NCI-H446 (cell line): Measurements from ENCODE around the gene CEP85.
A peak's percentile ranks its signal among the peaks of the same experiment; 100 is the strongest.

Source experiments
- DNase-seq, 2 experiments: peaks; one replicate each; lab custom pipeline; 2025; lab: John Stamatoyannopoulos, UW

CEP85 gene

GRCh38 chr1:26278724-26279455, 44.9 kb downstream of the CEP85 start:
- DNase-seq = no peak

GRCh38 chr1:26279456-26280332, 45.7 kb downstream of the CEP85 start, which contains the start of gene SH3BGRL3:
Gene SH3BGRL3 (plus strand): TSS chr1:26280086. CDS start chr1:26280156, 70 bp downstream.
- DNase-seq = peak; percentile 60 to 86

- DNase-seq = peak in 1 of 2 experiments; percentile 56
Observed at GRCh38 chr1:26280333-26281042, 46.5 kb downstream of the CEP85 start.

DNA sequence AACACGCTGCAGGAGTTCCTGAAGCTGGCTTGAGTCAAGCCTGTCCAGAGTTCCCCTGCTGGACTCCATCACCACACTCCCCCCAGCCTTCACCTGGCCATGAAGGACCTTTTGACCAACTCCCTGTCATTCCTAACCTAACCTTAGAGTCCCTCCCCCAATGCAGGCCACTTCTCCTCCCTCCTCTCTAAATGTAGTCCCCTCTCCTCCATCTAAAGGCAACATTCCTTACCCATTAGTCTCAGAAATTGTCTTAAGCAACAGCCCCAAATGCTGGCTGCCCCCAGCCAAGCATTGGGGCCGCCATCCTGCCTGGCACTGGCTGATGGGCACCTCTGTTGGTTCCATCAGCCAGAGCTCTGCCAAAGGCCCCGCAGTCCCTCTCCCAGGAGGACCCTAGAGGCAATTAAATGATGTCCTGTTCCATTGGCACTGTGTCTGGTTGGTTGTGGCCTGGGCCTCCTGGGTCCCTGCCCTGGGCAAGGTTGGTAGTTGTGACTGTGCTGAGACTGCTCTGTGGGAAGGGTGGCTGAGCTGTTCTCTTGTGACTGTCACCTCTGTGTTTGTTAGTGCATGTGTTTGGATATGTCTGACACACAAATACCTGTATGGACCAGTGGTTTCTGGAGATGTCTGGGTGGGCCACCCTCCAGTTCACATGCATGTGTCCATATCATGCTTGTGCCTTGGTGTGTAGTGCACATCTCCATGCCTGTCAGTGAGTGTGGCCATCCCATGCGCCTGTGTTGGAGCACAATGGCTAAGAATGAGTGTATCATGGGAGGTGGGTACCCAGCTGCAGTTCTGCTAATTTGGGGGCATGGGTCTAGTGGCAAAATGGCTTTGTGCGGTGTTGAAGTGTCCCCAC, 47.3 kb downstream of the CEP85 start:
- DNase-seq = no peak

GRCh38 chr1:26281971-26282370, 48.0 kb downstream of the CEP85 start:
- no peak for DNase-seq

GRCh38 chr1:26282401-26282918, 48.5 kb downstream of the CEP85 start:
- no peak for DNase-seq

DNA sequence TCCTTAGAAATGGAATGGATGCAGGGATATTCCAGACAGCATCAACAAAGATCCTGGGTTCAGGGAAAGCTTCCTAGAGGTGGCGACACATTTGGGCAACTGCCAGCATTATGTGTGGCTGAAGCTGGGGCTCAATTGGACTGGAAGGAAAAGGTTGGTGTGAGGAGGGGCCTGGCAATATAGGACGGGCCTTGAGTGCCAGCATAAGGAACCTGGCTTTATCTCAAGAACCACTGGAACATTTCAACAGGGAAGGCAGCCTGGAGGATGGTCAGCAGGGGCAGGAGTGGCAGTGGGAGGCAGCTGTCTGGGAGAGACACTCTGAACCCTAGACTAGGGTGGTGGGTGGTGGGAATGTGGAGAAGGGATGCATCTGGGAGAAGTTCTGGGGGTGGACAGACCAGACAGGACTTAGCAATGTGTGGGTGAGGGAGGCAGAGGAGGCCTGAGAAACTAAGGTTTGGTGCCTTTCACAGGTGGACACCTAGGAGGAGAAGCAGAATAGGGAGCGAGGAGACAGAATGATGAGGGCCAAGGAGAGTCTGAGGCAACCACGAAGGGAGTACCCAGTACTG, 49.4 kb downstream of the CEP85 start:
- no peak for DNase-seq

DNA sequence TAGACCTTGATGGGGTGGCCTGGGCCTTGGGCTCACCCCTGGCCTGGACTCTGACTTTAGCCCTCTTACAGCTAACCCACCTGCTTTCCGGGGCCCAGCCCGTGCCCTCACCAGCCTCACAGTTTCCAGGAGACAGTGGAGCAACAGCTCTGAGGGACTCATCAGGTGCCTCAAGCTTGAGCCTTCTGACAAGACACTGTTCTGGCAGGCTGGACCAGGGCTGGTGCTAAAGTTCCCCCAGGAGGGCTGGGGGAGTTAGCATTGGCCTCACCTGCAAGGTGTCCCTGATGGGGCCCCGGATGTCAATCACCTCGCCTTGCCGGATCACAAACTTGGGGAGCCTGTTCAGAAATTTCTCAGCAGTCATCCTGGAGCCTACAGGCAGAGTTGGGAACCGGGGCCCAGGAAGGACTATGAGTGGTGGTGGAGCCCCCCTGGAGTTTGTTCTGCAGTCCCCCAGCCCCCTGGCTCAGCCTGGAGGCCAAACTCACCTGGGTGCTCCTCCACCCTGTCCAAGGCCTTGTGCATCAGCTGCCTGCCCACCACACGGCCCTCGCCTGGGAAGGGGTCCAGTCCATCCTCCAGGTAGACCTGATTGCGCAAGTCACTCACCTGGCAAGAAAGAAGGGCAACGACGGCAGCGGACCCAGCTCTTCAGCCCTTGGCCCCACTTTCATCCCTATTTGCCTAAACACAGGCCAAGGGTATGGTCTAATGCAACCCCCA, 50.0 kb downstream of the CEP85 start:
- DNase-seq = no peak

GRCh38 chr1:26284597-26285347, 50.8 kb downstream of the CEP85 start:
- peak; percentile 13 to 63 for DNase-seq

- peak in 1 of 2 experiments; percentile 28 for DNase-seq
Observed at GRCh38 chr1:26285366-26286063, 51.5 kb downstream of the CEP85 start.

DNA sequence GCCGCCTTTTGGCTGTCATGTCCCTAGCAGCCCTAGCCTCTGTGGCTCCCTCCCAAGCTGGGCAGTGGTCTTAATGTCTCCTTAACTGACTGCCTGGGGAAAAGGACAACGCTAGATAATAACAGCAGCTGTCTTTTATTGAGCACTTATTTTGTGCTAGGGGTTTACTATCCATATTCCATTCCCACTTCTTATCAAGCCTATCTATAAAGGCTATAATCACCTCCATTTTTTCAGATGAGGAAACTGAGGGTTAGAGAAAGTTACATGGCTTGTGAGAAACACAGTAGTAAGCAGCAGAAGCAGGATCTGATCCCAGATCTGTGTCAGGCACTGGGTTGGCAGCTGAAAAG, 52.0 kb downstream of the CEP85 start:
- no peak for DNase-seq

GRCh38 chr1:26287033-26287711, 53.2 kb downstream of the CEP85 start:
- DNase-seq = no peak

- no peak for DNase-seq
Observed at GRCh38 chr1:26287811-26288210, 53.8 kb downstream of the CEP85 start.

- DNase-seq = peak; percentile 37 to 76
Observed at GRCh38 chr1:26288311-26288941, 54.4 kb downstream of the CEP85 start.

- DNase-seq = peak; percentile 10 to 65
Observed at GRCh38 chr1:26289158-26290059, 55.4 kb downstream of the CEP85 start.

DNA sequence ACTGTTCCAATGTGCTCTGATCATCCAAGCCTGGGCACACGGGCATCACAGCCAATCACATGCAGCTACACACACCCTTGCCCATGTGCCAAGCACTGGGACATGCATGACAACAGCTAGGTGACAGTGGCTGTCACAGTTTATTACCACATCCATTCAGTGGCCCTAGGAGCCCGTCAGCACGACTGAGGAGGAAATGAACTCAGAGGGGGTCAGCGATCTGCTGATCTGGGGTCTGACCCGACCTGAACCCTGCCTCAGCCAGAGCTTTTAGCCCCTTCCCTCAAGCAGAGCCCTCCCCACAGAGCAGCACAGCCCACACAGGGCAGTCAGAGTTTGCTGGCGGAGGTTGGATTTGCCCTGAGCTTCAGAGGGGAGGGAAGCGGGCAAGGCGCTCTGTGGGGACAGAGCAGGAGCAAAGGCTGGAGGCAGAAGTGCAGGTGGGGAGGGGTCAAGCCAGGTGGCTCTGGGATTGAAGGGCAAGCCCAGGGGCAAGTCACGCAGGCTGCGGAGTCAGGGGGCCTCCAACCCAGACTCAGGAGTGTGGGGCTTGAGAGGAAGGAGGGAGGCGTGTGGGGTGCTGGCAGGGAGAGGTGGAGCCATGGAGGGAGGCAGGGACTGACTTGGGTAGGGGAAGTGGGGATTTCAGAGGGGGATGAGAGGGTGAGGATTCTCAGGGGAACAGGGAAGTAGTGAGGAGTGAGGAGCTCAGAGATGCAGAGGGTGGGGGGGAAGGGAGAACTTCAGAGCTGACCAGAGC, 56.3 kb downstream of the CEP85 start:
- DNase-seq = no peak
